Mesenteric fat pad (tissue), 1 donor: ENCODE data around the gene PEX26. TPM values are rescaled to one million over a fixed set of nuclear protein-coding genes. Genes with fewer than 3 reads are reported as not detected.

Source experiments
- DNase-seq: peaks from one replicate; pipeline ENCODE4 v3.0.0-alpha.2; 2020; ENCODE audit warnings: low spot score
- total RNA-seq: library from RNA; stranded (reverse); fragmentation: NEBNext Ultra II Directional; extraction: Animal tissue kit (Norgen Biotek cat#: 25700); gene quantifications from one replicate; pipeline ENCODE4 v1.2.1, GENCODE V29; 2021
- donor health status: DM: yes; HTN: yes; CAD: no.

PEX26 gene
- total RNA-seq, 1 donor from 2014 or later: 35.9 TPM

GRCh38 chr22:18154821-18155390, 77.1 kb downstream of the PEX26 start:
- no peak for DNase-seq

Other genes with a start within 250 kb of the PEX26 start
- 65.2 TPM for gene MICAL3, start 53.4 kb upstream of the PEX26 start, total RNA-seq
- gene TUBA8, start 32.8 kb downstream of the PEX26 start, total RNA-seq: 5.1 TPM
- gene USP18, start 72.2 kb downstream of the PEX26 start, total RNA-seq: 15.4 TPM